22Rv1 (cell line): ENCODE measurements around the gene TERF2IP.

ENCODE experiments used
- H3K27ac ChIP-seq: fragments of 450-650 bp; 2 replicates; pipeline ENCODE4 v1.5.1; 2017
- CTCF ChIP-seq: fragments of 450-650 bp; IDR thresholded peaks from 2 replicates; pipeline ENCODE4 v1.5.1; 2017; ENCODE audit warnings: mild to moderate bottlenecking
- ZFX ChIP-seq: fragments of 450-650 bp; IDR thresholded peaks from 2 replicates; pipeline ENCODE4 v1.6.1; 2017; ENCODE audit warnings: antibody characterized with exemption, borderline replicate concordance

Gene TERF2IP

GRCh38 chr16:75701361-75701760 lies 53.8 kb downstream of the TERF2IP start, which contains the start of gene DUXB:
TSS of gene DUXB (minus strand) at chr16:75701461. CDS start at chr16:75701418, 43 bp downstream.
- H3K27ac ChIP-seq, result no peak within 1 kb of the TSS
- TF ChIP-seq ZFX, result no peak
- no peak for TF ChIP-seq CTCF

GRCh38 chr16:75702242-75702641 lies 54.7 kb downstream of the TERF2IP start:
- TF ChIP-seq ZFX, result no peak
- no peak for TF ChIP-seq CTCF

GRCh38 chr16:75703306-75703705 lies 55.7 kb downstream of the TERF2IP start:
- TF ChIP-seq ZFX (no peak), CTCF (no peak)
- H3K27ac ChIP-seq, result no peak overlapping the region

More at GRCh38 chr16:75702242-75702641, 54.7 kb downstream of the TERF2IP start:
- H3K27ac ChIP-seq, result no peak overlapping the region
